Activated T-cell treated with anti-CD3 and anti-CD28 coated beads, Interleukin-2, amount 50 U/mL, for 72 hours (primary cell): ENCODE results near the gene BCL2A1. TPM values are rescaled to one million over a fixed set of nuclear protein-coding genes. Genes with fewer than 3 reads are reported as not detected.
"Not testable (repeated sequence)": the region's sequence is repeated elsewhere in the genome, so short reads cannot be mapped to it uniquely, and the experiment has no call there.

Experiments used
- ATAC-seq, 2 donors: fragments of 150-1000 bp; cut with Tn5 transposase; replicated peaks in 1 of 2; 2 replicates each; pipeline ENCODE4 v1.10.0; 2021; ENCODE audit warnings: moderate library complexity in 2 of 2, mild to moderate bottlenecking in 1 of 2
- DNase-seq, 2 donors: peaks; one replicate each; pipeline ENCODE4 v3.0.0; 2021 to 2022; ENCODE audit warnings: mixed read lengths in 1 of 2
- H3K27ac Mint-ChIP-seq: one replicate; pipeline ENCODE4 v1.8.0; 2022; ENCODE audit warnings: mild to moderate bottlenecking, moderate library complexity, mixed read lengths
- H3K27me3 Mint-ChIP-seq: one replicate; pipeline ENCODE4 v1.8.0; 2022; ENCODE audit warnings: low read depth, mixed read lengths
- H3K36me3 Mint-ChIP-seq, 2 donors: one replicate each; pipeline ENCODE4 v1.8.0; 2022; ENCODE audit warnings: mixed read lengths in 2 of 2, mild to moderate bottlenecking in 1 of 2; ENCODE audit not compliant: insufficient read depth in 2 of 2
- H3K4me1 Mint-ChIP-seq: one replicate; pipeline ENCODE4 v1.8.0; 2022; ENCODE audit warnings: low read depth, mixed read lengths
- H3K4me3 Mint-ChIP-seq, 2 donors: one replicate each; pipeline ENCODE4 v1.8.0; 2022; ENCODE audit warnings: mild to moderate bottlenecking in 2 of 2, mixed read lengths in 2 of 2, moderate library complexity in 2 of 2
- H3K9me3 Mint-ChIP-seq, 2 donors: one replicate each; pipeline ENCODE4 v1.8.0; 2022; ENCODE audit warnings: mixed read lengths in 2 of 2
- total RNA-seq, 2 donors: library from RNA; stranded (reverse); gene quantifications; one replicate each; pipeline ENCODE4 v1.2.3, GENCODE V29; 2022

The BCL2A1 gene
- total RNA-seq, 2 donors from 2014 or later = 39.6 to 67.2 TPM

GRCh38 chr15:79944622-79945021, 26.4 kb downstream of the BCL2A1 start:
- peak overlapping the region in 1 of 2 donors; percentile 69 for H3K4me3 Mint-ChIP-seq
- H3K36me3 Mint-ChIP-seq = no peaks in the 10 kb centered on the region
- no peak for DNase-seq
- H3K4me1 Mint-ChIP-seq = peaks cover 39% of the 10 kb centered on the region
- ATAC-seq = no peak
- H3K27me3 Mint-ChIP-seq = no peaks in the 10 kb centered on the region
- H3K9me3 Mint-ChIP-seq = no peaks in the 10 kb centered on the region
- no peak overlapping the region for H3K27ac Mint-ChIP-seq

DNA sequence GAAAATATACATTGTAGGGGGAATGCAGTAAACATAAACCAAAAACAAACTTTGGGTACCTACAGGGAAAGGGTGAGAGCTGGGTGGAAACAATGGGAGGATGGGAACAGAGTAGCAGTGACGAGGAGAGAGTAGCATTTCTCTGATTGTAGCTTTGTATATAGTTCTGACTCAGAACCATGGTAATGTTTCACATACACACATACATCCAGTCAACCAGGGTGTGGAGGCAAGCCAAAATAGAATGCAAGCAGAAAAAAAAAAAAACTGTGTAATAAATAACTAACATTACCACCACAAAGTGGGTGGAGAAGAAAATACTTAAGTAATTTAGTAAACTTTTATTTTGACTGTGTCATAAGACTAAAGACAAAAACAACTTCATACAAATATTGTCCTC, 27.2 kb downstream of the BCL2A1 start:
- H3K4me3 Mint-ChIP-seq = peak overlapping the region in 1 of 2 donors; percentile 69
- DNase-seq = no peak
- no peaks in the 10 kb centered on the region for H3K36me3 Mint-ChIP-seq

DNA sequence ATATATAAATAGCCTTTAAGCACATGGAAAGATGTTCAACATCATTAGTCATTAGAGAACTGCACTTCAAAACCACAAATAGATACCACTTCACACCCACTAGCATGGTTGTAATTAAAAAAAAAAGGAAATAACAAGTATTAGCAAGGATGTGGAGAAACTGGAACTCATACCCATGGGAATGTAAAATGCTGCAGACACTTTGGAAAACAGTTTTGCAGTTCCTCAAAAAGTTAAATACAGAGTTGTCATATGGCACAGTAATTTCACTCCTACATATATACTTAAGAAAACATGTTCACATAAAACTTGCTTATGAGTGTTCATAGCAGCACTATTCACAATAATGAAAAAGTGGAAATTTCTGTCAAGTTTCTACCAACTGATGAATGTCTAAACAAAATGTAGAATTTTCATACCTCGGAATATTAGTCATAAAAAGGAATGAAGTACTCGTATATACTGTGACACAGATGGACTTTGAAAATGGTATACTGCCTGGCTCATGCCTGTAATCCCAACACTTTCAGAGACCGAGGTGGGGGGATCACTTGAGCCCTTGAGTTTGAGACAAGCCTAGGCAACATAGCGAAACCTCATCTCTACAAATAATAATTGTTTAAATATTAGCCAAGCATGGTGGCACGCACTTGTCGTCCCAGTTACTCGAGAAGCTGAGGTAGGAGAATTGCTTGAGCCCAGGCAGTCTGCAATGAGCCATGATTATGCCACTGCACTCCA, 28.1 kb downstream of the BCL2A1 start:
- no peak for DNase-seq
- Mint-ChIP-seq H3K4me3 (peak overlapping the region in 1 of 2 donors; percentile 69), H3K27me3 (no peaks in the 10 kb centered on the region), H3K9me3 (no peaks in the 10 kb centered on the region), H3K27ac (peak overlapping the region; percentile 83), H3K36me3 (no peaks in the 10 kb centered on the region), H3K4me1 (peaks cover 29% of the 10 kb centered on the region)
- peak; percentile 37 to 61 for ATAC-seq

More for the DNA sequence above, 27.2 kb downstream of the BCL2A1 start:
- H3K4me1 Mint-ChIP-seq = peaks cover 38% of the 10 kb centered on the region
- H3K27me3 Mint-ChIP-seq = no peaks in the 10 kb centered on the region
- peak overlapping the region; percentile 83 for H3K27ac Mint-ChIP-seq
- H3K9me3 Mint-ChIP-seq = no peaks in the 10 kb centered on the region
- peak; percentile 84 to 90 for ATAC-seq

GRCh38 chr15:79939399-79939798, 31.6 kb downstream of the BCL2A1 start:
- H3K4me3 Mint-ChIP-seq = no peak overlapping the region
- H3K27me3 Mint-ChIP-seq = no peaks in the 10 kb centered on the region
- H3K9me3 Mint-ChIP-seq = no peaks in the 10 kb centered on the region
- H3K27ac Mint-ChIP-seq = no peak overlapping the region
- peaks cover 22% of the 10 kb centered on the region for H3K4me1 Mint-ChIP-seq
- ATAC-seq = no peak
- DNase-seq = no peak
- H3K36me3 Mint-ChIP-seq = no peaks in the 10 kb centered on the region

DNA sequence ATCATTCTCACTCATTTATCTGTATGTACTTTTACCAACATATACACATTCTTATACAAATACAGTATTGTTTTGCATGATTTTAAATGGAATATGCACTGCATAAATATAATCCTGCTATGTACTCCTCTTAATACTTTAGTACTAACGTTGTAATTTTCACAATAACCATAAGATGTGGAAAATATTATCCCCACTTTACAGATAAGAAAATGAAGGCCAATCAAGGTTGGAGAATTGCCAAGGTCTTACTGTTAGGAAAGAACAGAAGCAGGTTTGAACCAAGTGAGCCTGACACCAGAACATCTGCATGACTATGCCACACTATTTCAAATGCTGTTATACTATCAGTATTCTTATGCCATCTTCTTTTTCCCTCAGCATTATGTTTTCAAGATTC, 32.9 kb downstream of the BCL2A1 start:
- H3K4me3 Mint-ChIP-seq = no peak overlapping the region
- H3K27me3 Mint-ChIP-seq = no peaks in the 10 kb centered on the region
- H3K27ac Mint-ChIP-seq = no peak overlapping the region
- ATAC-seq (no peak), DNase-seq (no peak)
- H3K36me3 Mint-ChIP-seq = no peaks in the 10 kb centered on the region
- peaks cover 20% of the 10 kb centered on the region for H3K4me1 Mint-ChIP-seq
- no peaks in the 10 kb centered on the region for H3K9me3 Mint-ChIP-seq

DNA sequence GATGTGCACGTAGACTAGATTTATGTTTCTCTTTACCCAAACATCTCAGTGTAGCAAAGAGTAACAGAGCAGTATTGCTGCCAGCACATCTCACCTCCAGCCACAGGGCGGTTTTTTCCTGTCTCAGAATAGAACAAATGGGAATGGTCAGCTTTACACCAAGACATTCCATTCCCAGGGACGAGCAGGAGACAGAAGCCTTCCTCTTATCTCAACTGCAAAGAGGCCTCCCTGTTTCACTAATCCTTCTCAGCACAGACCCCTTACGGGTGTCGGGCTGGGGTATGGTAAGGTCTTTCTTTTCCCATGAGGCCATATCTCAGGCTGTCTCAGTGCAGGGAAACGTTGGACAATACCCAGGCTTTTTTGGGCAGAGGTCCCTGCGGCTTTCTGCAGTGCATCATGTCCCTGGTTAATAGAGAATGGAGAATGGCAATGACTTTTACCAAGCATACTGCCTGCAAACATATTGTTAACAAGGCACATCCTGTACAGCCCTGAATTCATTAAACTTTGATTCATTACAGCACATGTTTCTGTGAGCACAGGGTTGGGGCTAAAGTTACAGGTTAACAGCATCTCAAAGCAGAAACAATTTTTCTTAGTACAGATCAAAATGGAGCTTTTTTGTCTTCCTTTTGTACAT, 35.3 kb downstream of the BCL2A1 start:
- DNase-seq, H3K27ac Mint-ChIP-seq, ATAC-seq, H3K9me3 Mint-ChIP-seq, H3K4me3 Mint-ChIP-seq, H3K27me3 Mint-ChIP-seq, H3K36me3 Mint-ChIP-seq: not testable (repeated sequence)
- H3K4me1 Mint-ChIP-seq = peaks cover 15% of the 10 kb centered on the region

- no peak overlapping the region for H3K27ac Mint-ChIP-seq
- H3K4me3 Mint-ChIP-seq = no peak overlapping the region
- ATAC-seq = no peak
These were observed 37.8 kb downstream of the BCL2A1 start for GRCh38 chr15:79933231-79933630.

DNA sequence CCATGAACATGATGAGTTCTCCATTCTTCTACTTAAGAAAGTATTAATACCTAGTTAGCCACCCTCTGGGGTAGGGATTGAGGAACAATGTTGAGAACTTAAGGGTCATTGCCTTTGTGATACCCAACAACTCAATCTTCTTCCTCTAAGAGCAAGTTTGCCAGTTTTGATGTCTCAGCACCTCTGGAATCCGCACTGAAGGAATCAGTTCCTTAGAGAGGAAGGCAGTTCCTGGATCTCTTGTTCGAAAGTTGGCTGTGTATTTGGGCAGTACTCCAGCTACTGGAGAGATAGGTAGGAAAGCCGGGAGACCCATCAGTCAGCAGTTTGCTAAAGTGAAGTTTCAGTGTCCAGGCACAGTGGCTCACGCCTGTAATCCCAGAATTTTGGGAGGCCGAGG, 38.5 kb downstream of the BCL2A1 start:
- no peak overlapping the region for H3K27ac Mint-ChIP-seq
- no peaks in the 10 kb centered on the region for H3K9me3 Mint-ChIP-seq
- DNase-seq = no peak
- no peak for ATAC-seq
- no peaks in the 10 kb centered on the region for H3K36me3 Mint-ChIP-seq
- peaks cover 17% of the 10 kb centered on the region for H3K27me3 Mint-ChIP-seq
- no peak overlapping the region for H3K4me3 Mint-ChIP-seq
- H3K4me1 Mint-ChIP-seq = peaks cover 20% of the 10 kb centered on the region

More at GRCh38 chr15:79933231-79933630, 37.8 kb downstream of the BCL2A1 start:
- Mint-ChIP-seq H3K4me1 (peaks cover 20% of the 10 kb centered on the region), H3K9me3 (no peaks in the 10 kb centered on the region), H3K27me3 (peaks cover 17% of the 10 kb centered on the region), H3K36me3 (no peaks in the 10 kb centered on the region)
- DNase-seq = no peak

DNA sequence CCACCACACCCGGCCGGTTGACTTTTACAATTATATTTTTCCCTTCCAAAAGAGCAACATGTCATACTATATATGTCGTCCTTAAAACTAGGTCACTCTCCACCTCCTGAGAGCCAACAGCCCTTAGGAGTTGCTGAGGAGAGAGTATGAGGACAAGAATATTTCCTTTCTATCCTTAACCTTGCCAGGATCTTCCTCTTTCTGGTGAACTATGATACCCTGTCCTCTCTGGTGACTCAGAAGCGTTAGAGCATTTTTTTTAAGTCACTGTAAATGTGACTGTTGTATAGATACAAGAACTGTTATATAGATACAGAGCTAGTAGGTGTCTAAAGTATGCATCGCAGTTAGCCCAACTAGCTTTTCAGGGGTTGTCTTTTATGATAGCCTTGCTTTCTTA, 40.5 kb downstream of the BCL2A1 start:
- H3K4me1 Mint-ChIP-seq = peaks cover 20% of the 10 kb centered on the region
- no peaks in the 10 kb centered on the region for H3K9me3 Mint-ChIP-seq
- ATAC-seq = no peak

DNA sequence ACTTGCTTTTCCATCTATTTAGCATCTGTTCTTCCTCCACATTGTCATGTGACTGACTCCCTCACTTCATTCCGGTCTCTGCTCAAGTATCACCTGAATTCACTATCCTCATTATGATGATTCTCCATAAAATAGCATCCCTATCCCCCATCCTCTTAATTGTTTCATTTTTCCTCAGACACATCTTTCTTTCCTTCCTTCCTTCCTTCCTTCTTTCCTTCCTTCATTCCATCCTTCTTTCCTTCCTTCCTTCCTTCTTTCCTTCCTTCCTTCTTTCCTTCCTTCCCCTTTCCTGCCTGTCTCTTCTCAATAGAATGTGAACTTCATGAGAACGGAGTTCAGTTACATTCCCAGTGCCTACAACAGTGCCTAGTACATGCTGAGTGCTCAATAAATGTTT, 41.6 kb downstream of the BCL2A1 start:
- H3K36me3 Mint-ChIP-seq = no peaks in the 10 kb centered on the region
- H3K9me3 Mint-ChIP-seq = no peaks in the 10 kb centered on the region
- ATAC-seq (no peak), DNase-seq (no peak)
- H3K27ac Mint-ChIP-seq = no peak overlapping the region
- H3K27me3 Mint-ChIP-seq = peaks cover 17% of the 10 kb centered on the region
- no peak overlapping the region for H3K4me3 Mint-ChIP-seq
- H3K4me1 Mint-ChIP-seq = peaks cover 20% of the 10 kb centered on the region

More for the DNA sequence above, 40.5 kb downstream of the BCL2A1 start:
- no peaks in the 10 kb centered on the region for H3K36me3 Mint-ChIP-seq
- H3K27ac Mint-ChIP-seq = no peak overlapping the region
- DNase-seq = no peak
- H3K4me3 Mint-ChIP-seq = no peak overlapping the region
- peaks cover 17% of the 10 kb centered on the region for H3K27me3 Mint-ChIP-seq

DNA sequence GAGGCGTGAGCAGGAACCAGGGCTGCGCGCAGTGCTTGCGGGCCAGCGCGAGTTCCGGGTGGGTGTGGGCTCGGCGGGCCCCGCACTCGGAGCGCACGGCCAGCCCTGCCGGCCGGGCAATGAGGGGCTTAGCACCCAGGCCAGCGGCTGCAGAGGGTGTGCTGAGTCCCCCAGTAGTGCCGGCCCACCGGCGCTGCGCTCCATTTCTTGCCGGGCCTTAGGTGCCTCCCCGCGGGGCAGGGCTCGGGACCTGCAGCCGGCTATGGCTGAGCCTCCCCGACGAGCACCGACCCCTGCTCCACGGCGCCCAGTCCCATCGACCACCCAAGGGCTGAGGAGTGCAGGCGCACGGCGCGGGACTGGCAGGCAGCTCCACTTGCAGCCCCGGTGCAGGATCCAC, 44.9 kb downstream of the BCL2A1 start:
- not testable (repeated sequence) for H3K4me3 Mint-ChIP-seq, H3K27ac Mint-ChIP-seq, H3K9me3 Mint-ChIP-seq, ATAC-seq, H3K27me3 Mint-ChIP-seq, DNase-seq
- Mint-ChIP-seq H3K36me3 (peaks cover 10 to 17% of the 10 kb centered on the region in 2 donors), H3K4me1 (peaks cover 24% of the 10 kb centered on the region)

GRCh38 chr15:79924379-79924778, 46.6 kb downstream of the BCL2A1 start:
- Mint-ChIP-seq H3K27ac (peak overlapping the region; percentile 72), H3K4me3 (peak overlapping the region; percentile 70 to 98), H3K36me3 (peaks cover 14 to 31% of the 10 kb centered on the region in 2 donors), H3K27me3 (peaks cover 5% of the 10 kb centered on the region), H3K9me3 (peaks cover 5% of the 10 kb centered on the region in 2 donors), H3K4me1 (peaks cover 18% of the 10 kb centered on the region)
- ATAC-seq (no peak), DNase-seq (no peak)

- Mint-ChIP-seq H3K36me3 (peaks cover 21 to 37% of the 10 kb centered on the region in 2 donors), H3K9me3 (peaks cover 7 to 9% of the 10 kb centered on the region in 2 donors), H3K4me3 (peak overlapping the region; percentile 94 to 98), H3K27ac (peak overlapping the region; percentile 95), H3K27me3 (no peaks in the 10 kb centered on the region), H3K4me1 (peaks cover 18% of the 10 kb centered on the region)
- peak; percentile 93 to 95 for ATAC-seq
- DNase-seq = peak; percentile 98 to 100
These were observed 47.4 kb downstream of the BCL2A1 start for GRCh38 chr15:79923515-79924169.
